Left ventricle myocardium inferior (tissue), 1 donor: ENCODE results near the gene ADGRG7. TPM values are rescaled to one million over a fixed set of nuclear protein-coding genes. Genes with fewer than 3 reads are reported as not detected.

Experiments
- DNase-seq: peaks from one replicate; pipeline ENCODE4 v3.0.0-alpha.2; 2020
- H3K27ac ChIP-seq: fragments of 200-600 bp; replicated peaks from 2 replicates; pipeline ENCODE4 v1.8.0; 2021
- H3K27me3 ChIP-seq: fragments of 200-600 bp; 2 replicates; pipeline ENCODE4 v1.8.0; 2021; ENCODE audit warnings: low read depth
- H3K36me3 ChIP-seq: fragments of 200-600 bp; 2 replicates; pipeline ENCODE4 v1.8.0; 2021
- H3K4me1 ChIP-seq: fragments of 200-600 bp; 2 replicates; pipeline ENCODE4 v1.8.0; 2021
- H3K4me3 ChIP-seq: fragments of 200-600 bp; 2 replicates; pipeline ENCODE4 v1.8.0; 2021; ENCODE audit warnings: mild to moderate bottlenecking, moderate library complexity
- H3K9me3 ChIP-seq: fragments of 200-600 bp; replicated peaks from 2 replicates; pipeline ENCODE4 v1.8.0; 2021
- CTCF ChIP-seq: fragments of 200-600 bp; IDR thresholded peaks from 2 replicates; pipeline ENCODE4 v1.8.0; 2021; ENCODE audit warnings: antibody characterized with exemption, mild to moderate bottlenecking, borderline replicate concordance
- intact Hi-C: fragments of 100-400 bp; cut with micrococcal nuclease; formaldehyde crosslinking; loops from one replicate; pipeline ENCODE4 v1.11.0; 2022
- long read RNA-seq: library from polyadenylated mRNA; unstranded; transcript quantifications from one replicate; pipeline ENCODE4 v2.0.0, GENCODE V29; 2021
- total RNA-seq: library from RNA; stranded (reverse); fragmentation: NEBNext Ultra II Directional; extraction: Animal tissue kit (Norgen Biotek cat#: 25700); gene quantifications from one replicate; pipeline ENCODE4 v1.2.1, GENCODE V29; 2021
- donor health status: DM: no; HTN: yes; CAD: no; lungs with severe emphysema.

The ADGRG7 gene
- not detected for total RNA-seq
- long read RNA-seq: 0 reads

GRCh38 chr3:100609305-100609704, at the start of gene ADGRG7:
ADGRG7 (plus strand) TSS chr3:100609601; CDS start chr3:100609857, 256 bp downstream.
- DNase-seq: no peak
- no peaks in the 10 kb centered on the region for H3K4me1 ChIP-seq
- H3K27ac ChIP-seq: no peak within 1 kb of the TSS
- no peak for TF ChIP-seq CTCF
- H3K4me3 ChIP-seq: no peak within 1 kb of the TSS
- no peaks in the 10 kb centered on the region for H3K9me3 ChIP-seq
- intact Hi-C loops: no loop called here
- H3K27me3 ChIP-seq: peaks cover 40% of the 10 kb centered on the region
- no peaks in the 10 kb centered on the region for H3K36me3 ChIP-seq

- no peaks in the 10 kb centered on the region for H3K36me3 ChIP-seq
- H3K9me3 ChIP-seq: no peaks in the 10 kb centered on the region
- DNase-seq: no peak
- no peaks in the 10 kb centered on the region for H3K4me1 ChIP-seq
- intact Hi-C loops: no loop called here
- H3K27ac ChIP-seq: no peak overlapping the region
- no peaks in the 10 kb centered on the region for H3K27me3 ChIP-seq
- TF ChIP-seq CTCF: no peak
- no peak overlapping the region for H3K4me3 ChIP-seq
These were observed 49.0 kb upstream of the ADGRG7 start for GRCh38 chr3:100560426-100560825.

- Histone ChIP-seq H3K27ac (no peak overlapping the region), H3K4me1 (no peaks in the 10 kb centered on the region), H3K4me3 (no peak overlapping the region), H3K9me3 (no peaks in the 10 kb centered on the region), H3K36me3 (no peaks in the 10 kb centered on the region), H3K27me3 (no peaks in the 10 kb centered on the region)
- intact Hi-C loops: no loop called here
- DNase-seq: no peak
- TF ChIP-seq CTCF: no peak
These were observed 47.8 kb upstream of the ADGRG7 start for GRCh38 chr3:100561459-100562158.

GRCh38 chr3:100562224-100562857, 47.1 kb upstream of the ADGRG7 start:
- no peak for TF ChIP-seq CTCF
- no peak overlapping the region for H3K27ac ChIP-seq
- H3K4me3 ChIP-seq: no peak overlapping the region
- no peaks in the 10 kb centered on the region for H3K9me3 ChIP-seq
- H3K36me3 ChIP-seq: no peaks in the 10 kb centered on the region
- no peak for DNase-seq
- H3K4me1 ChIP-seq: no peaks in the 10 kb centered on the region
- intact Hi-C loops: no loop called here
- no peaks in the 10 kb centered on the region for H3K27me3 ChIP-seq

GRCh38 chr3:100563228-100563627, 46.2 kb upstream of the ADGRG7 start:
- no peak for DNase-seq
- intact Hi-C loops: no loop called here
- Histone ChIP-seq H3K36me3 (no peaks in the 10 kb centered on the region), H3K4me3 (no peak overlapping the region), H3K4me1 (no peaks in the 10 kb centered on the region), H3K27ac (no peak overlapping the region), H3K27me3 (no peaks in the 10 kb centered on the region), H3K9me3 (no peaks in the 10 kb centered on the region)
- no peak for TF ChIP-seq CTCF
